NCI-H2081 (cell line): ENCODE results near the gene PCBP1.
"Not testable (repeated sequence)": the region's sequence is repeated elsewhere in the genome, so short reads cannot be mapped to it uniquely, and the experiment has no call there.

ENCODE experiments used
- DNase-seq, 2 experiments: peaks; one replicate each; lab custom pipeline; 2025; lab: John Stamatoyannopoulos, UW

The PCBP1 gene

DNA sequence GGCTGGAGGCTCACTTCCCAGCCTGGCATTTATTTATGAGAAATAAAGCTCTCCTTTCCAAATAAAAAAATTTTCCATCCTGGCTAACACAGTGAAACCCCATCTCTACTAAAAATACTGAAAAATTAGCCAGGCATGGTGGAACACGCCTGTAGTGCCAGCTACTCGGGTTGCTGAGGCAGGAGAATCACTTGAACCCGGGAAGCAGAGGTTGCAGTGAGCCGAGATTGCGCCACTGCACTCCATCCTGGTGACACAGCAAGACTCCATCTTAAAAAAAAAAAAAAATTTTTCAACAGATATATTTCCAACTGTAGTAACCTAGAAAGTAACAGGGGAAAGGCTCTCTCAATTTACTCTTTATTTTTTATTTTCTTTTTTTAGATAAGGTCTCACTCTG is 6.1 kb upstream of the PCBP1 start:
- no peak for DNase-seq

DNA sequence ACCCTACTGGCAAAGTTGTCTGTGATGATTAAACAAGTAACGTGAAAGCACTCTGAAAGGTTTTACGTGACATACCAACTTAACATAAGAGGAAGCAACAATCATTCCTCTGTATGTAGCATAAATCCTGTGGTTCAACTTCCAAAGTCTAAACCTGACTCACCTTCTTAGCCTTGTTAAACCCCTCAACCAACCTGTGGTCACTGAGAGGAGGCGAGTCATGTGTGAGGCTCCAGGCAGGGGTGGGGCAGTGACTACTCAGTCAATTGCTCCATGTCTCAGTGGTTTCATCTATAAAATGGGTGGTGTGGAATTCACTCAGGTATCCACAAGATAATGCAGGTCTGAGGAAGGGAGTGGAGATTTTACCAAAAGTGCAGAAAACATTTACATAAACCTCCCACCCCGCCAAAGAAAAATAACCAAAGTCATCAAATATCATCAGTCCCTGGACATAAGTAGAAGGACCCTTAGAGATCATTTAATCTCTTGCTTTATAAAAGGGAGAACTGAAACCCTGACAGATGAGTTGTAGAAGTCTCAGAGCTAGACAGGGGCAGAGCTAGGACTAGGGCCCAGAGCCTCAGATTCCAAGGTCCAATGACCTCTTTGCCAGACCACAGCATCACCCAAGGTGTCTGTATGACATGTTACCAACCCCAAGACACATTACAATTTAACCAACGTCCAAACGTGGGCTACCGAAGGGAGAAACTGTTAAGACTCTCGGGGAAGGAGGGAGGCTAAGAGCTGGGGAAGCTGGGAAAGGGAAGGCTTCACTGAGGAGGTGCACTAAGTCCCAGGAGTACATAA is 3.7 kb upstream of the PCBP1 start:
- no peak for DNase-seq

GRCh38 chr2:70084973-70085710 is 2.1 kb upstream of the PCBP1 start:
- DNase-seq, result peak; percentile 60 to 68

DNA sequence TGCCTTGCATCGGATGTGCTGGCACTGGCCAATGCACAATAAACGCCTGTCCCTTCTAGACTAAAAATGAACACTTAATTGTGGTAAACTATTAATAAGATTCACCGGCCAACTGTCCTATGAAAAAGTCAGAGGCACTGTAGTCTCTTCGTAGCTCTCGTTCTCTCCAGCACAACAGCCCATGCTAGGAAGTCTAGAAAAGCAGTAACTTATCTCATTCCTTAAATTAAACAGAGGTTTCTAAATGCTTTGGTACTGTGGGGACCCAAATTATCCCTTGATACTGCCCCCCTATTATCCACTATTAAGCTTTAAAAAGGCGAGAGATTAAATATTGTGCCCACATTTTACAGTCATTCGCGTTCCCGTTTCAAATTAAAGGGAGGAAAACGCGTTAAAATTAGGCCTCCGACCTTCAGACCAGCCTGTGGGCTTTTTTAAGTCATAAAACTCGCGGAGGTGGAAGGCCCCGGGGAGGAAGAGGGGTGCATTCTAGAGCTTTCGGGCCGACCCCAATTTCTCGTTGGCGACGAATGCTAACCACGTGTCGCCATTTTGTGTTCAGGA is 1.5 kb upstream of the PCBP1 start:
- DNase-seq, result no peak

DNA sequence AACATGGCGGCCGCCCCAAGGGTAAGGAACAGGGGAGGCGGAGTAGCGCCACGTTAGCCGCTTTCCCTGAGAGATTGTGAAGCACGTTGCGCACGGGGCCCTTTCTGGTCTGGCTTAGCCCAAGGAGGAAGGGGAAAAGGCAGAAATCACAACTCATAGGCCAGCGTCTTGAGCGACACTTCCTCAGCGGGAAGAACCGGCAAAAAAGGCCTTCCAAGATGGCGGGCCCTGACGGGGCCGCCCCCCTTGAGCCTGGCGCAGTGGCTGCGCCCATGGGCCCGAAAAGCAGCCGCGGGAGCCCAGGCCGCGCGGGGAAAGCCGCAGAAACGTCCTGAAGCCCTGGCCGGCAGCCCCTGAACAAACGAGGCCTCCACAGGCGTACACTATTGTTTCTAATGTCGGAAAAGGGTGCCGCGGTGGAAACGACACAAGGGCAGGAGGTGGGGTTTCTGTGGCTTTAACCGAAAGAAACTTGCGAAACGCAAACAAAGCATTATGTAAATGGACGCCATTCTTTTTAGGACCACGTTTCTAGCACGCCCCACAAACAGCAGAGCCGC is 919 bp upstream of the PCBP1 start:
- peak; percentile 51 to 75 for DNase-seq

DNA sequence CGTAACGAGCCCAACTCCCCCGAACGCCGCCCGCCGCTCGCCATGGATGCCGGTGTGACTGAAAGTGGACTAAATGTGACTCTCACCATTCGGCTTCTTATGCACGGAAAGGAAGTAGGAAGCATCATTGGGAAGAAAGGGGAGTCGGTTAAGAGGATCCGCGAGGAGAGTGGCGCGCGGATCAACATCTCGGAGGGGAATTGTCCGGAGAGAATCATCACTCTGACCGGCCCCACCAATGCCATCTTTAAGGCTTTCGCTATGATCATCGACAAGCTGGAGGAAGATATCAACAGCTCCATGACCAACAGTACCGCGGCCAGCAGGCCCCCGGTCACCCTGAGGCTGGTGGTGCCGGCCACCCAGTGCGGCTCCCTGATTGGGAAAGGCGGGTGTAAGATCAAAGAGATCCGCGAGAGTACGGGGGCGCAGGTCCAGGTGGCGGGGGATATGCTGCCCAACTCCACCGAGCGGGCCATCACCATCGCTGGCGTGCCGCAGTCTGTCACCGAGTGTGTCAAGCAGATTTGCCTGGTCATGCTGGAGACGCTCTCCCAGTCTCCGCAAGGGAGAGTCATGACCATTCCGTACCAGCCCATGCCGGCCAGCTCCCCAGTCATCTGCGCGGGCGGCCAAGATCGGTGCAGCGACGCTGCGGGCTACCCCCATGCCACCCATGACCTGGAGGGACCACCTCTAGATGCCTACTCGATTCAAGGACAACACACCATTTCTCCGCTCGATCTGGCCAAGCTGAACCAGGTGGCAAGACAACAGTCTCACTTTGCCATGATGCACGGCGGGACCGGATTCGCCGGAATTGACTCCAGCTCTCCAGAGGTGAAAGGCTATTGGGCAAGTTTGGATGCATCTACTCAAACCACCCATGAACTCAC is 673 bp downstream of the PCBP1 start:
- DNase-seq, result peak; percentile 39 to 84

DNA sequence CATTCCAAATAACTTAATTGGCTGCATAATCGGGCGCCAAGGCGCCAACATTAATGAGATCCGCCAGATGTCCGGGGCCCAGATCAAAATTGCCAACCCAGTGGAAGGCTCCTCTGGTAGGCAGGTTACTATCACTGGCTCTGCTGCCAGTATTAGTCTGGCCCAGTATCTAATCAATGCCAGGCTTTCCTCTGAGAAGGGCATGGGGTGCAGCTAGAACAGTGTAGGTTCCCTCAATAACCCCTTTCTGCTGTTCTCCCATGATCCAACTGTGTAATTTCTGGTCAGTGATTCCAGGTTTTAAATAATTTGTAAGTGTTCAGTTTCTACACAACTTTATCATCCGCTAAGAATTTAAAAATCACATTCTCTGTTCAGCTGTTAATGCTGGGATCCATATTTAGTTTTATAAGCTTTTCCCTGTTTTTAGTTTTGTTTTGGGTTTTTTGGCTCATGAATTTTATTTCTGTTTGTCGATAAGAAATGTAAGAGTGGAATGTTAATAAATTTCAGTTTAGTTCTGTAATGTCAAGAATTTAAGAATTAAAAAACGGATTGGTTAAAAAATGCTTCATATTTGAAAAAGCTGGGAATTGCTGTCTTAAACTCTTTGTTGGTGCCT is 1.4 kb downstream of the PCBP1 start:
- no peak for DNase-seq

DNA sequence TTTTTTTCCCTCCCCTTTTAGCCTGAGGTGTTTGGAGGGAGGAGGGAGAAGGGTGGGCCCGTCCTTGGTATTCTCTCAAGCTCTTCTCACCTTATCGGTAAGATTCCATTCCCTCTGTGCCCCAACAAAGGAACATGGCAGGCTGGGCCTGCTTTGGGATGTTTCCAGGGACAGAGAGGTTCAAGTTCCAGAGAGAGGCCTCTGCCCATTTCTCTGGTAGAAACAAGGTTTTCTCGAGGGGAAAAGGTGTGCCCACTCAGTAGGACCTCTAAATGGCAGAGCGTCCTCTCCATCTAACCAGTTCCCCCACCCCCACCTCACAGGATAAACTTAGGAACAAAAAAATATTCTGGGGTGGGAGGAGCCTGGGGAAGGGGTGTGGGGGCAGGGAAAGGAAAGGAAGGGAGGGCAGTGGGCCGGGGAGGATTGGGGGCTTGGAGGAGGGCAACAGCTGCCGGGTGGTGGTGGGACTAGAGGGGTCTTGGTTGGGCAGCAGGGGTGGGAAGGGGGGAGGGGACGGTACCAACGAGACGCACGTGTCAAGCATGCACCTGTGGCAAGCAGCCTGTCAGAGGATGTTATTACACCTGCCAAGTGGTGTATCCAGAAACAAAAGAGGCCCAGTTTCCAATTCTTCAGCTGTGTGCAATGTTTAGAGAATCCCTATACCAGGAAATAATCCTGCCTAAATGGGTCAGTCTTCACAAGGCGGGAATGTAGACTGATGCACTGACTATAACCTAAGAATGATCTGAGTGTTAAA is 2.1 kb downstream of the PCBP1 start:
- DNase-seq, result peak; percentile 67 to 85

DNA sequence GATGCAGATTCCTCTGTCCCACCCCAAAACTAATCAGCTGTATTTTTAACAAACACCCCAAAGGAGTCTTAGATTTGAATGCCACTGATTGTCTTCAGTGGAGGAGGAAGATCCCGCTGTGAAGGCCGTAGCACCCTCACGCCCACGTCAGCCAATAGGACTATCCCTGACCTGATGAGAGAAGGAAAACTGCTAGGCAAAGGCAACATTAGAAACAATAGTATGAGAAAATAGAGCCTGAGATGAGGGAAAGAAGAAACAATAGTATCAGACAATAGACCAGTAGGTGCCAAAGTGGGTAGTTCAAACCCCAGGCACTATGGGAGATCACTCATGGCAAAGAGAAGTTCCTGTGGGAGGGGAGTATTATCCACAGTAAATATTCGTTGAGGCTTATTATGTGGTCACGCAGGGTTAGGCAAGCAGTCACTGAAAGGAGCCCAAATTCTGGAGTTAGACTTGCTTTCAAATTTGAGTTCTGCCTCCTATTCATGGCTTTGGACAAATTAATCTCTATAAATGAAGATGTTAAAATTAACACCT is 2.8 kb downstream of the PCBP1 start:
- peak; percentile 43 to 72 for DNase-seq

DNA sequence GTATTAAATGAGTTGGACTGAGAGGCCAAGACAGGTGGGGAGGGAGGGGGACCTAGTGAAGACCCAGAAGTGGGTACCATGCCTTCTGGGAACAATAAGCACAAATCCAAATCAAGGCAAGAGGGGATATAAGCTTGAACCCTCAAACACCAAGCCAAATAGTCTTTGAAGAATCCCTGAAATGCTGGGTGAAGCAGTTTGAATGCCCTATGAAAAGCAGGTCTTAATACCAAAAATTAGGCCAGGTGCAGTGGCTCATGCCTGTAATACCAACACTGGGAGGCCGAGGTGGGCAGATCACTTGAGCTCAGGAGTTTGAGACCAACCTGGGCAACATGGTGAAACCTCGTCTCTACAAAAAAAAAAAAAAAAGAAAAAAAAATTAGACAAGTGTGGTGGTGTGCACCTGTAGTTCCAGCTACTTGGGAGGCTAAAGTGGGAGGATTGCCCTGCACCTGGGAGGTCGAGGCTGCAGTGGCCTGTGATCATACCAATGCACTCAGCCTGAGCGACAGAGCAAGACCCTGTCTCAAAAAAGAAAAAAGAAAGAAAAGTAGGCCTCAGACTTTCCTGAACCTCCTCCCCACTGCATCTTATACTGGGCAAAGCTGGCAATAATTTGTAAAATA is 3.5 kb downstream of the PCBP1 start:
- DNase-seq, result no peak

- no peak for DNase-seq
These were observed 4.1 kb downstream of the PCBP1 start for GRCh38 chr2:70091364-70091763.

GRCh38 chr2:70091816-70092215 is 4.5 kb downstream of the PCBP1 start:
- DNase-seq, result no peak

GRCh38 chr2:70092576-70093243 is 5.4 kb downstream of the PCBP1 start:
- DNase-seq, result not testable (repeated sequence)

DNA sequence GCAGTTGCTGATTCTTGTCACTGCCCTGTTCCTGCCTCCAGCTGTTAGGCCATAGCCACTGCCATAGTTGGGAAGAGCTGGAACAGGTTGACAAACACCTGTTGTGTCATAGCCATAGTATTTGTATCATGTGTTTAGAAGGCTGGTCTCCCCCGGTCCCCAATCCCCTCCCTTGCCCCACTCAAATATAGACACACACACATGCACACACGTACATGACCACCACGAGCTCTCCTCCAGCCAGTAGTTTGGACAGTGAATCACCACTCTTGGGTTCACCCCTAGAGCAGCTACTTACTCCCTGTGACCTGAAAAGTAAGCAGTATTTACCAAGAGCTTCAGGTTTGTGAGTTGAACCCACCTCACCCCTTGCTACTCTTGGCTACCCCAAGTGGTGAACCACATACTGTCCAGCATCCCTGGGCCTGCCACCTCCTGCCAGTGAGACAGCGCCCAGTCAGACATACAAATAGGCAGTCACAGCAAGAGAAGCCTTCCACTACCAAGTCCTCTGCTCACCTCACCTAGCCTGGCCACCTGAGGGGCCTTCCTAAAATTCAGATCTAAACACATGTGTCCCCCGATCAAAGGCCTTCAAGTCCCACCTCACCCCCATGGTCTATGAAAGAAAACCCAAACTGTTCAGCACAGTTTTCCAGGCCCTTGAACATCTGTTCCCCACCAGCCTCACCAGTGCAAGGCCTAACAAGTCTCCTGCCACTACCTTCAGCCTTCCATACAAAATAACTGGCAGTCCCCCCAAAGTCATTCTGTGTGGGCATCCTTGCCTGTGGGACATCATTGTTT is 7.1 kb downstream of the PCBP1 start:
- DNase-seq, result no peak

DNA sequence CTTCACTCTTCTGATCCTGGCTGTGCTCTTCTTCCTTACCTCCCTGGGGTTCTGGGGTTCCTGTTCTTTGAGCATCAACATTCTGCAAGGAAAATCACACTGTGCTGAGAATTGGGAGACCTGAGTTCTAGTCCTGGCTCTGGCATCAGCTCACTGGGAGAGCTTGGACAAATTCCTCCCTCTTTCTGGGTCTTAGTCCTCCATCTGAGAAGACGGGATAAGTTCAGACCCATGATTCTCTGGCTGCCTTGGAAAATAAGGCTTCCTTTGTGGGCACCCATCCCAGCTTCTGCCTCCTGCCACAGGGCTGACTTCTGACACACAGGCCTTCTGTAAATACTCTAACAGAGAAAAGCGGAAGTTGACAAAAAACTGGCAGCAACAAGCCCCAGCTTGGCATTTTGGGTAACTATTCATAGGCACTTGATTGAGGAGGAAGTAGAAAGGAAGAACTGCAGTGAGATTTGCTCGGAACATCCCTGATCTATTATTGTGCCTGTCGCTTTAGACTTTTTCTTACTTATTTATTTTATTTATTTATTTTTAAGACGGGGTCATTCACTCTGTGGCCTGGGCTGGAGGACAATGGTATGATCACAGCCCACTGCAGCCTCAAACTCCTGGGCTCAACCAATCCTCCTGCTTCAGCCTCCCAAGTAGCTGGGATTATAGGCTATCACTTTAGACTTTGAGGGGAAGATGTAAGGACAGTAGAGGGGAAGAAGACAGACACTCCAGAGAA is 7.9 kb downstream of the PCBP1 start:
- peak in 1 of 2 experiments; percentile 26 for DNase-seq

- no peak for DNase-seq
These were observed 8.7 kb downstream of the PCBP1 start for GRCh38 chr2:70095720-70096670.
